Measurements from ENCODE around the gene ZSCAN9. TPM values are rescaled to one million over a fixed set of nuclear protein-coding genes. Genes with fewer than 3 reads are reported as not detected.

The ZSCAN9 gene
- total and polyA plus RNA-seq, 2 of the 13 experiments (the other 11 are each of a cell fraction or from before 2014, with no cell fraction given), result 14.6 to 17.8 TPM

DNA sequence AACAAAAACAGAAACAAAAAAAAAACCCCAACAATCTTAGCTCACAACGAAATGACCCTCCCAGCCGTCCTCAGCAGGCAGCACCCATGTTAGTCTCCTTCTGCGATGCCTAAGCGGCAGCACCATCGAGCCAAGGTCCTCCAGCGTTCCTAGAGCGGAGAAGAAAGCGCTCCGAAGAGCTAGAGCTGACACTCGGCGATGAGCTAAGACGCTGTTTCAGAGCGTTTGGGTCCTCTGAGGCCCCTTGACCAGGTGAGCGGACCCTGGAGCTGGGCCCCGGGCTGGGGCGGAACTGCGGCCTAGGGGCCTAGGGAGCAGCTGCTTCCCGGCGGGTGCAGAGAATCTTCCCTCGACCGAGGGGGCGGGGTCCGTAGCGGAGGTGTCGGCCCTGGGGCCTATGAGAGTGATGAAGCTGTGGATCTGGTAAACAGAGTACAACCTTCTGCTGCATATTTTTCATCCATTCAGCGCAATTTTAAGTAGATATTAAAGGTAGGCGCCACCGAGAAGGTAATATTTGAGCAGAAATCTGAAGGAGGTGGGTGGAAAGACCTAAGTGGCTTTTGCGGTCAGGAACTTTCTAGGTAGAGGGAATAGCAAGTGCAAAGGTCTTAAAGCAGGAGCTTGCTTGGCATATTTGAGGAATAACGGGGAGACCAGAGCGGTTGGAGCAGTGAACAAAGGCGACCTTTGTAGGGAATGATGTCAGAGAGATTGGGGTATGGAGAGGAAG is 42.1 kb downstream of the ZSCAN9 start, which contains the start of gene ZSCAN26 (continued):
- TF ChIP-seq, protein P1, sequence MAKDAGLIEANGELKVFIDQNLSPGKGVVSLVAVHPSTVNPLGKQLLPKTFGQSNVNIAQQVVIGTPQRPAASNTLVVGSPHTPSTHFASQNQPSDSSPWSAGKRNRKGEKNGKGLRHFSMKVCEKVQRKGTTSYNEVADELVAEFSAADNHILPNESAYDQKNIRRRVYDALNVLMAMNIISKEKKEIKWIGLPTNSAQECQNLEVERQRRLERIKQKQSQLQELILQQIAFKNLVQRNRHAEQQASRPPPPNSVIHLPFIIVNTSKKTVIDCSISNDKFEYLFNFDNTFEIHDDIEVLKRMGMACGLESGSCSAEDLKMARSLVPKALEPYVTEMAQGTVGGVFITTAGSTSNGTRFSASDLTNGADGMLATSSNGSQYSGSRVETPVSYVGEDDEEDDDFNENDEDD (CRISPR knock-in tag; IDR thresholded peaks at IDR 0.05; ENCODE audit: borderline replicate concordance), result peak; percentile 49; the same call in 1 of the 2 replicates
- peak; percentile 63 for TF ChIP-seq PTBP1 (IDR thresholded peaks at IDR 0.05; ENCODE audit: low read depth, low read length, poor library complexity, severe bottlenecking)
- TF ChIP-seq ZNF546 (CRISPR knock-in tag; conservative IDR thresholded peaks at IDR 0.05), result no peak
- TF ChIP-seq ZNF235 (CRISPR knock-in tag; IDR thresholded peaks at IDR 0.05; ENCODE audit: borderline replicate concordance), result peak; percentile 36; the same call in 1 of the 2 replicates
- peak; percentile 97 for TF ChIP-seq KMT2A (CRISPR knock-in tag; IDR thresholded peaks at IDR 0.05)
- TF ChIP-seq ZSCAN25 (CRISPR knock-in tag; IDR thresholded peaks at IDR 0.05), result peak; percentile 52; the same call in 1 of the 2 replicates
- TF ChIP-seq FOXP1 (IDR thresholded peaks at IDR 0.05), result no peak
- TF ChIP-seq FOXP1 (CRISPR knock-in tag; IDR thresholded peaks at IDR 0.05), result no peak; the same call in 1 of the 2 replicates
- peak; percentile 45; the same call in 1 of the 2 replicates for TF ChIP-seq ZNF777 (CRISPR knock-in tag; IDR thresholded peaks at IDR 0.05)
- TF ChIP-seq KDM3A (CRISPR knock-in tag; IDR thresholded peaks at IDR 0.05; ENCODE audit: low read depth), result peak; percentile 86; the same call in 1 of the 2 replicates
- no peak for TF ChIP-seq ZNF432 (CRISPR knock-in tag; IDR thresholded peaks at IDR 0.05; ENCODE audit: borderline replicate concordance)
- no peak for TF ChIP-seq NONO (IDR thresholded peaks at IDR 0.05)
- peak; percentile 86 for TF ChIP-seq NONO (CRISPR knock-in tag; conservative IDR thresholded peaks at IDR 0.05)
- TF ChIP-seq, protein P2, sequence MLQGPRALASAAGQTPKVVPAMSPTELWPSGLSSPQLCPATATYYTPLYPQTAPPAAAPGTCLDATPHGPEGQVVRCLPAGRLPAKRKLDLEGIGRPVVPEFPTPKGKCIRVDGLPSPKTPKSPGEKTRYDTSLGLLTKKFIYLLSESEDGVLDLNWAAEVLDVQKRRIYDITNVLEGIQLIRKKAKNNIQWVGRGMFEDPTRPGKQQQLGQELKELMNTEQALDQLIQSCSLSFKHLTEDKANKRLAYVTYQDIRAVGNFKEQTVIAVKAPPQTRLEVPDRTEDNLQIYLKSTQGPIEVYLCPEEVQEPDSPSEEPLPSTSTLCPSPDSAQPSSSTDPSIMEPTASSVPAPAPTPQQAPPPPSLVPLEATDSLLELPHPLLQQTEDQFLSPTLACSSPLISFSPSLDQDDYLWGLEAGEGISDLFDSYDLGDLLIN (CRISPR knock-in tag; IDR thresholded peaks at IDR 0.05; ENCODE audit: borderline replicate concordance), result peak; percentile 96; the same call in 1 of the 2 replicates
- peak; percentile 82 for TF ChIP-seq NKX3-1 (CRISPR knock-in tag; IDR thresholded peaks at IDR 0.05)
- peak; percentile 80; the same call in 1 of the 2 replicates for TF ChIP-seq ZC3H13 (CRISPR knock-in tag; IDR thresholded peaks at IDR 0.05)
- 0 out of 2 replicates have a peak, but pooled peaks have one; percentile 55 for TF ChIP-seq TOPORS (CRISPR knock-in tag; IDR thresholded peaks at IDR 0.05)
- TF ChIP-seq, protein P3, sequence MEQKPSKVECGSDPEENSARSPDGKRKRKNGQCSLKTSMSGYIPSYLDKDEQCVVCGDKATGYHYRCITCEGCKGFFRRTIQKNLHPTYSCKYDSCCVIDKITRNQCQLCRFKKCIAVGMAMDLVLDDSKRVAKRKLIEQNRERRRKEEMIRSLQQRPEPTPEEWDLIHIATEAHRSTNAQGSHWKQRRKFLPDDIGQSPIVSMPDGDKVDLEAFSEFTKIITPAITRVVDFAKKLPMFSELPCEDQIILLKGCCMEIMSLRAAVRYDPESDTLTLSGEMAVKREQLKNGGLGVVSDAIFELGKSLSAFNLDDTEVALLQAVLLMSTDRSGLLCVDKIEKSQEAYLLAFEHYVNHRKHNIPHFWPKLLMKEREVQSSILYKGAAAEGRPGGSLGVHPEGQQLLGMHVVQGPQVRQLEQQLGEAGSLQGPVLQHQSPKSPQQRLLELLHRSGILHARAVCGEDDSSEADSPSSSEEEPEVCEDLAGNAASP (CRISPR knock-in tag; IDR thresholded peaks at IDR 0.05; ENCODE audit: borderline replicate concordance), result peak; percentile 75
- peak; percentile 80; the same call in 1 of the 2 replicates for TF ChIP-seq HOXD1 (CRISPR knock-in tag; IDR thresholded peaks at IDR 0.05)
- TF ChIP-seq ERF (CRISPR knock-in tag; IDR thresholded peaks at IDR 0.05), result peak; percentile 97
- TF ChIP-seq NRL (CRISPR knock-in tag; IDR thresholded peaks at IDR 0.05; ENCODE audit: borderline replicate concordance), result peak; percentile 98
- TF ChIP-seq, protein P4, sequence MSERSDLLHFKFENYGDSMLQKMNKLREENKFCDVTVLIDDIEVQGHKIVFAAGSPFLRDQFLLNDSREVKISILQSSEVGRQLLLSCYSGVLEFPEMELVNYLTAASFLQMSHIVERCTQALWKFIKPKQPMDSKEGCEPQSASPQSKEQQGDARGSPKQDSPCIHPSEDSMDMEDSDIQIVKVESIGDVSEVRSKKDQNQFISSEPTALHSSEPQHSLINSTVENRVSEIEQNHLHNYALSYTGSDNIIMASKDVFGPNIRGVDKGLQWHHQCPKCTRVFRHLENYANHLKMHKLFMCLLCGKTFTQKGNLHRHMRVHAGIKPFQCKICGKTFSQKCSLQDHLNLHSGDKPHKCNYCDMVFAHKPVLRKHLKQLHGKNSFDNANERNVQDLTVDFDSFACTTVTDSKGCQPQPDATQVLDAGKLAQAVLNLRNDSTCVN (CRISPR knock-in tag; IDR thresholded peaks at IDR 0.05; ENCODE audit: borderline replicate concordance), result peak; percentile 89
- TF ChIP-seq ZNF83 (CRISPR knock-in tag; IDR thresholded peaks at IDR 0.05; ENCODE audit: borderline replicate concordance), result 0 out of 2 replicates have a peak, but pooled peaks have one; percentile 62
- no peak for TF ChIP-seq TEAD2 (CRISPR knock-in tag; IDR thresholded peaks at IDR 0.05)
- TF ChIP-seq TCF12 (IDR thresholded peaks at IDR 0.05), result no peak
- no peak for TF ChIP-seq TCF12 (CRISPR knock-in tag; IDR thresholded peaks at IDR 0.05)
- TF ChIP-seq, protein P5, sequence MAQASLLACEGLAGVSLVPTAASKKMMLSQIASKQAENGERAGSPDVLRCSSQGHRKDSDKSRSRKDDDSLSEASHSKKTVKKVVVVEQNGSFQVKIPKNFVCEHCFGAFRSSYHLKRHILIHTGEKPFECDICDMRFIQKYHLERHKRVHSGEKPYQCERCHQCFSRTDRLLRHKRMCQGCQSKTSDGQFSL (CRISPR knock-in tag; IDR thresholded peaks at IDR 0.05), result no peak
